ENCODE data around the gene SLC39A11. TPM values are rescaled to one million over a fixed set of nuclear protein-coding genes. Genes with fewer than 3 reads are reported as not detected.

The SLC39A11 gene
- total and polyA plus RNA-seq, 5 donors from 2014 or later: 9.3 to 32.2 (median 11.9) TPM

- peaks cover 12% of the 10 kb centered on the region for H3K36me3 ChIP-seq (ENCODE audit: control insufficient read depth, insufficient read depth, low read length)
- no peaks in the 10 kb centered on the region for H3K27me3 Mint-ChIP-seq
- ATAC-seq (ENCODE audit: low read depth in 2 of 2): no peak
- no peak overlapping the region for H3K4me3 ChIP-seq (ENCODE audit: low read depth, low read length)
- no peaks in the 10 kb centered on the region for H3K9me3 Mint-ChIP-seq
- peaks cover 41% of the 10 kb centered on the region for H3K36me3 Mint-ChIP-seq
- no peak for DNase-seq
- H3K4me3 Mint-ChIP-seq: peak overlapping the region in 1 of 4 donors; percentile 27
- H3K9me3 ChIP-seq (ENCODE audit: control insufficient read depth in 2 of 2, low read length in 2 of 2): no peaks in the 10 kb centered on the region
- peaks cover 0 to 12% (median 6%) of the 10 kb centered on the region in 4 donors for H3K4me1 Mint-ChIP-seq
- H3K27me3 ChIP-seq (ENCODE audit: control insufficient read depth, insufficient read depth, low read length): no peaks in the 10 kb centered on the region
- H3K4me1 ChIP-seq (ENCODE audit: control insufficient read depth, insufficient read depth, low read length, poor library complexity, severe bottlenecking): no peaks in the 10 kb centered on the region
- H3K27ac ChIP-seq (ENCODE audit: insufficient read depth, low read length, poor library complexity, severe bottlenecking): no peak overlapping the region
- H3K27ac Mint-ChIP-seq: no peak overlapping the region
Measured at GRCh38 chr17:73030995-73031394, 61.5 kb downstream of the SLC39A11 start.

- Histone ChIP-seq H3K4me1 (ENCODE audit: control insufficient read depth, insufficient read depth, low read length, poor library complexity, severe bottlenecking) (no peaks in the 10 kb centered on the region), H3K36me3 (ENCODE audit: control insufficient read depth, insufficient read depth, low read length) (peaks cover 12% of the 10 kb centered on the region), H3K27ac (ENCODE audit: insufficient read depth, low read length, poor library complexity, severe bottlenecking) (no peak overlapping the region), H3K27me3 (ENCODE audit: control insufficient read depth, insufficient read depth, low read length) (no peaks in the 10 kb centered on the region), H3K4me3 (ENCODE audit: low read depth, low read length) (no peak overlapping the region), H3K9me3 (ENCODE audit: control insufficient read depth in 2 of 2, low read length in 2 of 2) (no peaks in the 10 kb centered on the region)
- Mint-ChIP-seq H3K4me3 (no peak overlapping the region), H3K9me3 (no peaks in the 10 kb centered on the region), H3K27ac (no peak overlapping the region), H3K36me3 (peaks cover 41% of the 10 kb centered on the region), H3K27me3 (no peaks in the 10 kb centered on the region), H3K4me1 (peaks cover 0 to 12% (median 6%) of the 10 kb centered on the region in 4 donors)
- ATAC-seq (ENCODE audit: low read depth in 2 of 2) (no peak), DNase-seq (no peak)
Measured at GRCh38 chr17:73030501-73030921, 62.0 kb downstream of the SLC39A11 start.

GRCh38 chr17:73029991-73030390 lies 62.5 kb downstream of the SLC39A11 start:
- H3K9me3 Mint-ChIP-seq: no peaks in the 10 kb centered on the region
- H3K36me3 ChIP-seq (ENCODE audit: control insufficient read depth, insufficient read depth, low read length): peaks cover 12% of the 10 kb centered on the region
- H3K27ac ChIP-seq (ENCODE audit: insufficient read depth, low read length, poor library complexity, severe bottlenecking): no peak overlapping the region
- H3K9me3 ChIP-seq (ENCODE audit: control insufficient read depth in 2 of 2, low read length in 2 of 2): no peaks in the 10 kb centered on the region
- peaks cover 41% of the 10 kb centered on the region for H3K36me3 Mint-ChIP-seq
- DNase-seq: no peak
- H3K4me3 Mint-ChIP-seq: no peak overlapping the region
- H3K27ac Mint-ChIP-seq: no peak overlapping the region
- peaks cover 0 to 12% (median 6%) of the 10 kb centered on the region in 4 donors for H3K4me1 Mint-ChIP-seq
- no peaks in the 10 kb centered on the region for H3K27me3 Mint-ChIP-seq
- no peak overlapping the region for H3K4me3 ChIP-seq (ENCODE audit: low read depth, low read length)
- H3K4me1 ChIP-seq (ENCODE audit: control insufficient read depth, insufficient read depth, low read length, poor library complexity, severe bottlenecking): no peaks in the 10 kb centered on the region
- H3K27me3 ChIP-seq (ENCODE audit: control insufficient read depth, insufficient read depth, low read length): no peaks in the 10 kb centered on the region
- ATAC-seq (ENCODE audit: low read depth in 2 of 2): no peak

GRCh38 chr17:73029021-73029420 lies 63.5 kb downstream of the SLC39A11 start:
- H3K36me3 ChIP-seq (ENCODE audit: control insufficient read depth, insufficient read depth, low read length): peaks cover 12% of the 10 kb centered on the region
- no peaks in the 10 kb centered on the region for H3K4me1 ChIP-seq (ENCODE audit: control insufficient read depth, insufficient read depth, low read length, poor library complexity, severe bottlenecking)
- no peaks in the 10 kb centered on the region for H3K9me3 Mint-ChIP-seq
- H3K4me3 Mint-ChIP-seq: peak overlapping the region in 1 of 4 donors; percentile 38
- DNase-seq (no peak), ATAC-seq (ENCODE audit: low read depth in 2 of 2) (no peak)
- H3K4me3 ChIP-seq (ENCODE audit: low read depth, low read length): no peak overlapping the region
- H3K36me3 Mint-ChIP-seq: peaks cover 41% of the 10 kb centered on the region
- H3K4me1 Mint-ChIP-seq: peaks cover 0 to 12% (median 6%) of the 10 kb centered on the region in 4 donors
- no peak overlapping the region for H3K27ac ChIP-seq (ENCODE audit: insufficient read depth, low read length, poor library complexity, severe bottlenecking)
- H3K9me3 ChIP-seq (ENCODE audit: control insufficient read depth in 2 of 2, low read length in 2 of 2): no peaks in the 10 kb centered on the region
- H3K27me3 ChIP-seq (ENCODE audit: control insufficient read depth, insufficient read depth, low read length): no peaks in the 10 kb centered on the region
- no peaks in the 10 kb centered on the region for H3K27me3 Mint-ChIP-seq
- H3K27ac Mint-ChIP-seq: no peak overlapping the region

- peaks cover 0 to 7% (median 1%) of the 10 kb centered on the region in 4 donors for H3K4me1 Mint-ChIP-seq
- Histone ChIP-seq H3K36me3 (ENCODE audit: control insufficient read depth, insufficient read depth, low read length) (peaks cover 12% of the 10 kb centered on the region), H3K27me3 (ENCODE audit: control insufficient read depth, insufficient read depth, low read length) (no peaks in the 10 kb centered on the region), H3K4me3 (ENCODE audit: low read depth, low read length) (no peak overlapping the region), H3K9me3 (ENCODE audit: control insufficient read depth in 2 of 2, low read length in 2 of 2) (no peaks in the 10 kb centered on the region), H3K4me1 (ENCODE audit: control insufficient read depth, insufficient read depth, low read length, poor library complexity, severe bottlenecking) (no peaks in the 10 kb centered on the region), H3K27ac (ENCODE audit: insufficient read depth, low read length, poor library complexity, severe bottlenecking) (no peak overlapping the region)
- ATAC-seq (ENCODE audit: low read depth in 2 of 2) (no peak), DNase-seq (no peak)
- no peaks in the 10 kb centered on the region for H3K9me3 Mint-ChIP-seq
- no peaks in the 10 kb centered on the region for H3K27me3 Mint-ChIP-seq
- no peak overlapping the region for H3K27ac Mint-ChIP-seq
- no peak overlapping the region for H3K4me3 Mint-ChIP-seq
- peaks cover 36% of the 10 kb centered on the region for H3K36me3 Mint-ChIP-seq
Measured at GRCh38 chr17:73028299-73028755, 64.2 kb downstream of the SLC39A11 start.

- Mint-ChIP-seq H3K36me3 (peaks cover 41% of the 10 kb centered on the region), H3K27me3 (no peaks in the 10 kb centered on the region), H3K4me1 (peaks cover 0 to 8% (median 1%) of the 10 kb centered on the region in 4 donors), H3K4me3 (no peak overlapping the region), H3K9me3 (no peaks in the 10 kb centered on the region), H3K27ac (no peak overlapping the region)
- H3K9me3 ChIP-seq (ENCODE audit: control insufficient read depth in 2 of 2, low read length in 2 of 2): no peaks in the 10 kb centered on the region
- H3K27ac ChIP-seq (ENCODE audit: insufficient read depth, low read length, poor library complexity, severe bottlenecking): no peak overlapping the region
- no peak for DNase-seq
- no peaks in the 10 kb centered on the region for H3K4me1 ChIP-seq (ENCODE audit: control insufficient read depth, insufficient read depth, low read length, poor library complexity, severe bottlenecking)
- no peak for ATAC-seq (ENCODE audit: low read depth in 2 of 2)
- H3K27me3 ChIP-seq (ENCODE audit: control insufficient read depth, insufficient read depth, low read length): no peaks in the 10 kb centered on the region
- H3K4me3 ChIP-seq (ENCODE audit: low read depth, low read length): no peak overlapping the region
- peaks cover 12% of the 10 kb centered on the region for H3K36me3 ChIP-seq (ENCODE audit: control insufficient read depth, insufficient read depth, low read length)
Measured at GRCh38 chr17:73027130-73027741, 65.3 kb downstream of the SLC39A11 start.

- H3K27me3 Mint-ChIP-seq: no peaks in the 10 kb centered on the region
- H3K9me3 Mint-ChIP-seq: peaks cover 0 to 12% (median 4%) of the 10 kb centered on the region in 7 donors
- H3K4me3 Mint-ChIP-seq: no peak overlapping the region
- no peak overlapping the region for H3K27ac Mint-ChIP-seq
- ATAC-seq (ENCODE audit: low read depth in 2 of 2): no peak
- Histone ChIP-seq H3K9me3 (ENCODE audit: control insufficient read depth in 2 of 2, low read length in 2 of 2) (no peaks in the 10 kb centered on the region), H3K4me3 (ENCODE audit: low read depth, low read length) (no peak overlapping the region), H3K27ac (ENCODE audit: insufficient read depth, low read length, poor library complexity, severe bottlenecking) (no peak overlapping the region), H3K27me3 (ENCODE audit: control insufficient read depth, insufficient read depth, low read length) (no peaks in the 10 kb centered on the region), H3K36me3 (ENCODE audit: control insufficient read depth, insufficient read depth, low read length) (peaks cover 2% of the 10 kb centered on the region), H3K4me1 (ENCODE audit: control insufficient read depth, insufficient read depth, low read length, poor library complexity, severe bottlenecking) (no peaks in the 10 kb centered on the region)
- no peak for DNase-seq
- peaks cover 38% of the 10 kb centered on the region for H3K36me3 Mint-ChIP-seq
- peaks cover 0 to 10% (median 2%) of the 10 kb centered on the region in 4 donors for H3K4me1 Mint-ChIP-seq
Measured at GRCh38 chr17:73025041-73025560, 67.4 kb downstream of the SLC39A11 start.

GRCh38 chr17:73023759-73024158 lies 68.7 kb downstream of the SLC39A11 start:
- H3K4me3 Mint-ChIP-seq: no peak overlapping the region
- H3K36me3 Mint-ChIP-seq: peaks cover 35% of the 10 kb centered on the region
- H3K27me3 Mint-ChIP-seq: no peaks in the 10 kb centered on the region
- Histone ChIP-seq H3K4me1 (ENCODE audit: control insufficient read depth, insufficient read depth, low read length, poor library complexity, severe bottlenecking) (no peaks in the 10 kb centered on the region), H3K9me3 (ENCODE audit: control insufficient read depth in 2 of 2, low read length in 2 of 2) (peaks cover 2 to 8% of the 10 kb centered on the region in 2 experiments), H3K27me3 (ENCODE audit: control insufficient read depth, insufficient read depth, low read length) (no peaks in the 10 kb centered on the region), H3K4me3 (ENCODE audit: low read depth, low read length) (no peak overlapping the region), H3K36me3 (ENCODE audit: control insufficient read depth, insufficient read depth, low read length) (no peaks in the 10 kb centered on the region), H3K27ac (ENCODE audit: insufficient read depth, low read length, poor library complexity, severe bottlenecking) (no peak overlapping the region)
- DNase-seq: no peak
- peaks cover 0 to 20% (median 6%) of the 10 kb centered on the region in 7 donors for H3K9me3 Mint-ChIP-seq
- H3K27ac Mint-ChIP-seq: no peak overlapping the region
- no peak for ATAC-seq (ENCODE audit: low read depth in 2 of 2)
- H3K4me1 Mint-ChIP-seq: peaks cover 0 to 10% (median 6%) of the 10 kb centered on the region in 4 donors

Measured in CD4-positive, CD25-positive, alpha-beta regulatory T cell (primary cell).